ENCODE data around the gene LRRC1. TPM values are rescaled to one million over a fixed set of nuclear protein-coding genes. Genes with fewer than 3 reads are reported as not detected.

Gene LRRC1
- total and polyA plus RNA-seq, 2 of the 8 experiments (the other 6 are each of a cell fraction or from before 2014, with no cell fraction given) = 6.7 to 15.9 TPM

DNA sequence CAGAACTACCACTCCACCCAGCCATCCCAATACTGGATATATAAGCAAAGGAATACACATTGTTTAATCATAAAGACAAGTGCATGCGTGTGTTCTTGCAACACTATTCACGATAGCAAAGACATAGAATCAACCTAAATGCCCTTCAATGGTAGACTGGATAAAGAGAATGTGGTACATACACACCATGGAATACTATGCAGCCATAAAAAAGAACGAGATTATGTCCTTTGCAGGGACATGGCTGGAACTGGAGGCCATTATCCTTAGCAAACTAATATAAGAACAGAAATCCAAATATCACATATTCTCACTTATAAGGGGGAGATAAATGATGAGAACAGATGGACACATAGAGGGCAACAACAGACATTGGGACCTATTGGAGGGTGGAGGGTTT is 156.6 kb downstream of the LRRC1 start:
- Histone ChIP-seq H4K91ac (replicated peaks; ENCODE audit: insufficient read length, low read length) (no peak overlapping the region), H4K5ac (ENCODE audit: insufficient read length, low read depth, low read length) (no peak overlapping the region), H3K9me3 (ENCODE audit: insufficient read depth in 2 of 2, low read depth in 1 of 2, low read length in 1 of 2) (no peaks in the 10 kb centered on the region), H3K56ac (replicated peaks; ENCODE audit: insufficient read length, low read depth, low read length) (no peak overlapping the region), H2AFZ (ENCODE audit: low read length) (no peak overlapping the region), H3K14ac (ENCODE audit: insufficient read length) (no peak overlapping the region), H2BK20ac (ENCODE audit: low read length) (no peak overlapping the region), H3K79me1 (ENCODE audit: low read depth, low read length) (no peaks in the 10 kb centered on the region), H3K4me2 (ENCODE audit: insufficient read depth in 1 of 2, low read depth in 2 of 2, low read length in 2 of 2) (no peak overlapping the region), H3K23ac (ENCODE audit: insufficient read length) (no peak overlapping the region), H4K8ac (ENCODE audit: extremely low read depth, insufficient read depth, low read length) (no peak overlapping the region), H3K23me2 (ENCODE audit: low read depth, low read length) (no peaks in the 10 kb centered on the region), H3K4me3 (ENCODE audit: extremely low read depth in 1 of 4, insufficient read depth in 2 of 4, low read depth in 3 of 4, low read length in 4 of 4) (no peak overlapping the region), H4K20me1 (replicated peaks in 1 of 2; ENCODE audit: control insufficient read depth in 1 of 2, insufficient read depth in 2 of 2, low read length in 2 of 2) (no peaks in the 10 kb centered on the region), H3K18ac (ENCODE audit: extremely low read depth, low read length) (no peak overlapping the region), H3K27me3 (replicated peaks in 1 of 4; ENCODE audit: control insufficient read depth in 3 of 4, extremely low read depth in 1 of 4, insufficient read depth in 3 of 4, low read length in 3 of 4) (no peaks in the 10 kb centered on the region), H2BK15ac (ENCODE audit: low read length) (no peak overlapping the region), H3K4me1 (replicated peaks in 1 of 4; ENCODE audit: control insufficient read depth in 3 of 4, insufficient read depth in 4 of 4, low read length in 3 of 4) (no peaks in the 10 kb centered on the region; a peak in 1 of 7 replicates), H3K4ac (replicated peaks; ENCODE audit: insufficient read length, low read depth, low read length) (no peak overlapping the region), H2BK120ac (replicated peaks; ENCODE audit: low read depth, low read length) (no peak overlapping the region), H3K79me2 (ENCODE audit: control insufficient read depth in 1 of 2, insufficient read depth in 2 of 2, low read length in 2 of 2) (no peaks in the 10 kb centered on the region), H3K36me3 (ENCODE audit: control insufficient read depth in 2 of 4, insufficient read depth in 4 of 4, low read length in 3 of 4) (no peaks in the 10 kb centered on the region), H3K9ac (replicated peaks in 1 of 4; ENCODE audit: extremely low read depth in 1 of 4, low read depth in 3 of 4, low read length in 3 of 4) (no peak overlapping the region), H2BK12ac (ENCODE audit: low read depth, low read length) (no peak overlapping the region), H2AK5ac (ENCODE audit: low read depth, low read length) (no peak overlapping the region), H2BK5ac (ENCODE audit: low read depth, low read length) (no peak overlapping the region), H3K27ac (ENCODE audit: low read depth, low read length) (no peak overlapping the region)
- POLR2A ChIA-PET (ENCODE audit: partially characterized antibody) = no interaction called here
- 88% methylated on average over 3 of the region's 3 CpGs; no CpG with 5 or more reads in 1 of the 2 experiments for WGBS, 2 experiments (ENCODE audit: extremely low coverage in 1 of 2, insufficient coverage in 1 of 2, insufficient read length in 1 of 2, insufficient replicate concordance in 2 of 2, low coverage in 1 of 2, low lambda C conversion rate in 2 of 2, missing lambda C conversion rate in 1 of 2)
- FAIRE-seq (no peak), DNase-seq (ENCODE audit: low read depth in 1 of 2, low spot score in 2 of 2) (no peak)
- CTCF ChIA-PET (ENCODE audit: partially characterized antibody) = interaction anchor here (1.6 kb wide), 1 partner anchor 223 kb away, joined by 6 read pairs; no protein-coding TSS in a partner anchor
- TF ChIP-seq EGR1 (IDR thresholded peaks at IDR 0.05; ENCODE audit: borderline replicate concordance, low read depth, low read length) (no peak), GTF2F1 (IDR thresholded peaks at IDR 0.05; ENCODE audit: borderline replicate concordance, low read depth, low read length) (no peak), TCF12 (IDR thresholded peaks at IDR 0.05; ENCODE audit: low read depth, low read length) (no peak), HDAC6 (IDR thresholded peaks at IDR 0.05; ENCODE audit: low read depth, low read length) (no peak), RNF2 (IDR thresholded peaks at IDR 0.05; ENCODE audit: borderline replicate concordance, low read depth, low read length, missing control alignments, poor library complexity, severe bottlenecking) (no peak), RFX5 (IDR thresholded peaks at IDR 0.05; ENCODE audit: borderline replicate concordance, low read depth, low read length) (no peak), SIX5 (IDR thresholded peaks at IDR 0.05; ENCODE audit: low read depth, low read length) (no peak), ZNF274 (IDR thresholded peaks at IDR 0.05; ENCODE audit: borderline replicate concordance, extremely low read depth, low read length) (no peak), CBX8 (IDR thresholded peaks at IDR 0.05; ENCODE audit: borderline replicate concordance, low read depth, low read length) (no peak), CBX5 (IDR thresholded peaks at IDR 0.05; ENCODE audit: low read depth, low read length) (no peak), NANOG (IDR thresholded peaks at IDR 0.05; ENCODE audit: insufficient read depth, low read depth, low read length, poor library complexity, severe bottlenecking) (no peak), BRCA1 (IDR thresholded peaks at IDR 0.05; ENCODE audit: low read depth, low read length) (no peak), ASH2L (IDR thresholded peaks at IDR 0.05; ENCODE audit: low read length) (no peak), POLR2A (IDR thresholded peaks at IDR 0.05; ENCODE audit: control extremely low read depth in 1 of 2, low read depth in 2 of 2, low read length in 2 of 2) (no peak)
- TF ChIP-seq, protein P1, sequence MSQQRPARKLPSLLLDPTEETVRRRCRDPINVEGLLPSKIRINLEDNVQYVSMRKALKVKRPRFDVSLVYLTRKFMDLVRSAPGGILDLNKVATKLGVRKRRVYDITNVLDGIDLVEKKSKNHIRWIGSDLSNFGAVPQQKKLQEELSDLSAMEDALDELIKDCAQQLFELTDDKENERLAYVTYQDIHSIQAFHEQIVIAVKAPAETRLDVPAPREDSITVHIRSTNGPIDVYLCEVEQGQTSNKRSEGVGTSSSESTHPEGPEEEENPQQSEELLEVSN (IDR thresholded peaks at IDR 0.05) = no peak
